HG03280 (cell line): ENCODE results near the gene NUP43.
"Not testable (repeated sequence)": the region's sequence is repeated elsewhere in the genome, so short reads cannot be mapped to it uniquely, and the experiment has no call there.

Experiments
- ATAC-seq: cut with Tn5 transposase; IDR thresholded peaks from one replicate; pipeline ENCODE4 v1.9.1; 2021; ENCODE audit warnings: mild to moderate bottlenecking, moderate library complexity; ENCODE audit not compliant: unreplicated experiment

NUP43 gene

GRCh38 chr6:149698175-149698574 is 48.2 kb downstream of the NUP43 start:
- ATAC-seq: no peak

GRCh38 chr6:149696901-149697300 is 49.4 kb downstream of the NUP43 start:
- no peak for ATAC-seq

GRCh38 chr6:149694921-149695320 is 51.4 kb downstream of the NUP43 start:
- ATAC-seq: no peak

GRCh38 chr6:149691201-149691600 is 55.1 kb downstream of the NUP43 start:
- no peak for ATAC-seq

- no peak for ATAC-seq
Measured at GRCh38 chr6:149686230-149686629, 60.1 kb downstream of the NUP43 start.

- ATAC-seq: no peak
Measured at GRCh38 chr6:149683256-149683859, 63.0 kb downstream of the NUP43 start.

GRCh38 chr6:149681845-149682244 is 64.5 kb downstream of the NUP43 start:
- not testable (repeated sequence) for ATAC-seq

- ATAC-seq: no peak
Measured at GRCh38 chr6:149681209-149681608, 65.1 kb downstream of the NUP43 start.

GRCh38 chr6:149680503-149680902 is 65.8 kb downstream of the NUP43 start:
- no peak for ATAC-seq
